ENCODE measurements around the gene GTF3C5. TPM values are rescaled to one million over a fixed set of nuclear protein-coding genes. Genes with fewer than 3 reads are reported as not detected.

The GTF3C5 gene
- total RNA-seq, 1 donor from 2014 or later = 46.4 TPM

GRCh38 chr9:132986640-132987620 is 43.9 kb upstream of the GTF3C5 start:
- Histone ChIP-seq H3K9ac (ENCODE audit: low read length) (no peak overlapping the region), H3K27me3 (ENCODE audit: insufficient read depth, low read length) (peaks cover 25% of the 10 kb centered on the region), H3K9me3 (ENCODE audit: insufficient read depth, low read depth, low read length) (no peaks in the 10 kb centered on the region), H3K36me3 (ENCODE audit: insufficient read depth, low read length) (no peaks in the 10 kb centered on the region), H3K79me2 (ENCODE audit: insufficient read depth, low read length) (no peaks in the 10 kb centered on the region), H2AFZ (ENCODE audit: low read depth, low read length) (no peak overlapping the region), H4K20me1 (ENCODE audit: insufficient read depth, low read length) (no peaks in the 10 kb centered on the region), H3K4me1 (ENCODE audit: insufficient read depth, low read length) (no peaks in the 10 kb centered on the region), H3K4me2 (ENCODE audit: low read length) (no peak overlapping the region), H3K4me3 (ENCODE audit: insufficient read depth, low read depth, low read length) (no peak overlapping the region), H3K27ac (ENCODE audit: low read depth, low read length) (no peak overlapping the region)
- no peak overlapping the region for H3K4me3 Mint-ChIP-seq (ENCODE audit: unreplicated experiment)
- no peak for FAIRE-seq
- TF ChIP-seq, protein P1, sequence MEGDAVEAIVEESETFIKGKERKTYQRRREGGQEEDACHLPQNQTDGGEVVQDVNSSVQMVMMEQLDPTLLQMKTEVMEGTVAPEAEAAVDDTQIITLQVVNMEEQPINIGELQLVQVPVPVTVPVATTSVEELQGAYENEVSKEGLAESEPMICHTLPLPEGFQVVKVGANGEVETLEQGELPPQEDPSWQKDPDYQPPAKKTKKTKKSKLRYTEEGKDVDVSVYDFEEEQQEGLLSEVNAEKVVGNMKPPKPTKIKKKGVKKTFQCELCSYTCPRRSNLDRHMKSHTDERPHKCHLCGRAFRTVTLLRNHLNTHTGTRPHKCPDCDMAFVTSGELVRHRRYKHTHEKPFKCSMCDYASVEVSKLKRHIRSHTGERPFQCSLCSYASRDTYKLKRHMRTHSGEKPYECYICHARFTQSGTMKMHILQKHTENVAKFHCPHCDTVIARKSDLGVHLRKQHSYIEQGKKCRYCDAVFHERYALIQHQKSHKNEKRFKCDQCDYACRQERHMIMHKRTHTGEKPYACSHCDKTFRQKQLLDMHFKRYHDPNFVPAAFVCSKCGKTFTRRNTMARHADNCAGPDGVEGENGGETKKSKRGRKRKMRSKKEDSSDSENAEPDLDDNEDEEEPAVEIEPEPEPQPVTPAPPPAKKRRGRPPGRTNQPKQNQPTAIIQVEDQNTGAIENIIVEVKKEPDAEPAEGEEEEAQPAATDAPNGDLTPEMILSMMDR (IDR thresholded peaks at IDR 0.05; ENCODE audit: insufficient read depth, low read depth, low read length) = no peak
- TF ChIP-seq EZH2 (IDR thresholded peaks at IDR 0.05; ENCODE audit: insufficient read depth, low read length) = no peak
- H3K4me1 Mint-ChIP-seq (ENCODE audit: low read depth, unreplicated experiment) = peaks cover 2% of the 10 kb centered on the region
- peaks cover 49% of the 10 kb centered on the region for H3K27me3 Mint-ChIP-seq (ENCODE audit: low read depth, unreplicated experiment)
- peaks cover 2% of the 10 kb centered on the region for H3K36me3 Mint-ChIP-seq (ENCODE audit: low read depth, unreplicated experiment)
- no peak overlapping the region for H3K27ac Mint-ChIP-seq (ENCODE audit: unreplicated experiment)
- DNase-seq (ENCODE audit: low read depth) = no peak
- no peaks in the 10 kb centered on the region for H3K9me3 Mint-ChIP-seq (ENCODE audit: unreplicated experiment)

GRCh38 chr9:132988244-132989013 is 42.4 kb upstream of the GTF3C5 start:
- H3K4me1 ChIP-seq (ENCODE audit: insufficient read depth, low read length) = no peaks in the 10 kb centered on the region
- H3K27ac Mint-ChIP-seq (ENCODE audit: unreplicated experiment) = no peak overlapping the region
- DNase-seq (ENCODE audit: low read depth) (no peak), FAIRE-seq (no peak)
- peaks cover 2% of the 10 kb centered on the region for H3K36me3 Mint-ChIP-seq (ENCODE audit: low read depth, unreplicated experiment)
- no peaks in the 10 kb centered on the region for H3K9me3 ChIP-seq (ENCODE audit: insufficient read depth, low read depth, low read length)
- H4K20me1 ChIP-seq (ENCODE audit: insufficient read depth, low read length) = no peaks in the 10 kb centered on the region
- no peak overlapping the region for H3K4me3 ChIP-seq (ENCODE audit: insufficient read depth, low read depth, low read length)
- no peak overlapping the region for H3K4me3 Mint-ChIP-seq (ENCODE audit: unreplicated experiment)
- no peaks in the 10 kb centered on the region for H3K79me2 ChIP-seq (ENCODE audit: insufficient read depth, low read length)
- H3K4me2 ChIP-seq (ENCODE audit: low read length) = no peak overlapping the region
- TF ChIP-seq EZH2 (IDR thresholded peaks at IDR 0.05; ENCODE audit: insufficient read depth, low read length) = no peak
- TF ChIP-seq, protein P1 (IDR thresholded peaks at IDR 0.05; ENCODE audit: insufficient read depth, low read depth, low read length) = no peak
- no peak overlapping the region for H2AFZ ChIP-seq (ENCODE audit: low read depth, low read length)
- H3K27me3 Mint-ChIP-seq (ENCODE audit: low read depth, unreplicated experiment) = peaks cover 52% of the 10 kb centered on the region
- H3K27me3 ChIP-seq (ENCODE audit: insufficient read depth, low read length) = peaks cover 33% of the 10 kb centered on the region
- no peak overlapping the region for H3K27ac ChIP-seq (ENCODE audit: low read depth, low read length)
- H3K9ac ChIP-seq (ENCODE audit: low read length) = no peak overlapping the region
- no peaks in the 10 kb centered on the region for H3K9me3 Mint-ChIP-seq (ENCODE audit: unreplicated experiment)
- H3K36me3 ChIP-seq (ENCODE audit: insufficient read depth, low read length) = no peaks in the 10 kb centered on the region
- peaks cover 2% of the 10 kb centered on the region for H3K4me1 Mint-ChIP-seq (ENCODE audit: low read depth, unreplicated experiment)
